ENCODE measurements around the gene MYOM3.
"Not testable (repeated sequence)": the region's sequence is repeated elsewhere in the genome, so short reads cannot be mapped to it uniquely, and the experiment has no call there.

MYOM3 gene

GRCh38 chr1:24022581-24023361 is 89.2 kb downstream of the MYOM3 start:
- DNase-seq: no peak

GRCh38 chr1:24021403-24022266 is 90.3 kb downstream of the MYOM3 start:
- no peak for DNase-seq

GRCh38 chr1:24020470-24020869 is 91.5 kb downstream of the MYOM3 start:
- no peak for DNase-seq

- DNase-seq: no peak
These were observed 91.9 kb downstream of the MYOM3 start for GRCh38 chr1:24020025-24020424.

GRCh38 chr1:24018611-24019580 is 93.0 kb downstream of the MYOM3 start:
- DNase-seq: peak; percentile 37 to 48

- DNase-seq: no peak
These were observed 96.4 kb downstream of the MYOM3 start for GRCh38 chr1:24015221-24016210.

GRCh38 chr1:24012878-24013277 is 99.1 kb downstream of the MYOM3 start:
- DNase-seq: not testable (repeated sequence)

GRCh38 chr1:24010650-24011049 is 101.3 kb downstream of the MYOM3 start:
- DNase-seq: no peak

GRCh38 chr1:24009406-24009805 is 102.5 kb downstream of the MYOM3 start:
- no peak for DNase-seq

- DNase-seq: not testable (repeated sequence)
These were observed 103.3 kb downstream of the MYOM3 start for GRCh38 chr1:24008574-24009184.

GRCh38 chr1:24007079-24007478 is 104.9 kb downstream of the MYOM3 start:
- DNase-seq: no peak
